Nephron (organoid): ENCODE data around the gene APOL4.

Source experiments
- H3K27ac Mint-ChIP-seq, 3 experiments: 2 replicates each; pipeline ENCODE4 v1.8.0; 2020; ENCODE audit warnings: mixed read lengths in 3 of 3, mild to moderate bottlenecking in 2 of 3, moderate library complexity in 1 of 3
- H3K27me3 Mint-ChIP-seq: 2 replicates; pipeline ENCODE4 v1.8.0; 2021; ENCODE audit warnings: low read depth, mild to moderate bottlenecking, moderate library complexity, mixed read lengths
- H3K36me3 Mint-ChIP-seq: 2 replicates; pipeline ENCODE4 v1.8.0; 2020; ENCODE audit warnings: low read depth, mixed read lengths
- H3K4me1 Mint-ChIP-seq: 2 replicates; pipeline ENCODE4 v1.8.0; 2020; ENCODE audit warnings: mixed read lengths
- H3K4me3 Mint-ChIP-seq, 3 experiments: 2 replicates each; pipeline ENCODE4 v1.8.0; 2020; ENCODE audit warnings: mild to moderate bottlenecking in 3 of 3, mixed read lengths in 3 of 3, moderate library complexity in 2 of 3
- H3K9me3 Mint-ChIP-seq: 2 replicates; pipeline ENCODE4 v1.8.0; 2020; ENCODE audit warnings: mixed read lengths
- TF ChIP-seq, protein P1 (sequence below), 3 experiments: fragments of 200-600 bp; sonication (generic); IDR thresholded peaks; one replicate each; pipeline ENCODE4 v1.5.0; 2021; ENCODE audit warnings: antibody characterized with exemption in 3 of 3; ENCODE audit not compliant: unreplicated experiment in 3 of 3

APOL4 gene

DNA sequence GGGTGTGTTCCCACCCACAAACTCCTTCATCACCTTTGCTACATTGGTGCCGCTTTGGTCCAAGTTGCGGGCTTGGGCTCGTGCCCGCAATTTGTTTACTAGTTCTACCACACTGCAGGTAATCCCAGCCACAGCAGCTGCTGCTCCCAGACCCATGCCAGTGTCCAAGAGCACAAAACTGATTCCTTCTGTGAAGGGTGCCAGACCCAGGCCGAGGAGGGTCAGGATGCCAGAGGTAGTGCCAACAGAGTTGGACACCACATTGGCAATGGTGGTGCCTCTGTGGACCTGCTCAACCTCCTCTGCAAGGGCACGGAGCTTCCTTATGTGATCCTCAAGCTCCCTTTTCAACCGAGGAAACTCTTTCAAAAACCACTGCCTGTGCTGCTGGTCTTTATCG, 26.2 kb upstream of the APOL4 start:
- Mint-ChIP-seq H3K4me3 (no peak overlapping the region), H3K36me3 (peaks cover 37% of the 10 kb centered on the region), H3K27ac (no peak overlapping the region), H3K9me3 (no peaks in the 10 kb centered on the region), H3K4me1 (peaks cover 14% of the 10 kb centered on the region), H3K27me3 (no peaks in the 10 kb centered on the region)
- TF ChIP-seq, protein P1, sequence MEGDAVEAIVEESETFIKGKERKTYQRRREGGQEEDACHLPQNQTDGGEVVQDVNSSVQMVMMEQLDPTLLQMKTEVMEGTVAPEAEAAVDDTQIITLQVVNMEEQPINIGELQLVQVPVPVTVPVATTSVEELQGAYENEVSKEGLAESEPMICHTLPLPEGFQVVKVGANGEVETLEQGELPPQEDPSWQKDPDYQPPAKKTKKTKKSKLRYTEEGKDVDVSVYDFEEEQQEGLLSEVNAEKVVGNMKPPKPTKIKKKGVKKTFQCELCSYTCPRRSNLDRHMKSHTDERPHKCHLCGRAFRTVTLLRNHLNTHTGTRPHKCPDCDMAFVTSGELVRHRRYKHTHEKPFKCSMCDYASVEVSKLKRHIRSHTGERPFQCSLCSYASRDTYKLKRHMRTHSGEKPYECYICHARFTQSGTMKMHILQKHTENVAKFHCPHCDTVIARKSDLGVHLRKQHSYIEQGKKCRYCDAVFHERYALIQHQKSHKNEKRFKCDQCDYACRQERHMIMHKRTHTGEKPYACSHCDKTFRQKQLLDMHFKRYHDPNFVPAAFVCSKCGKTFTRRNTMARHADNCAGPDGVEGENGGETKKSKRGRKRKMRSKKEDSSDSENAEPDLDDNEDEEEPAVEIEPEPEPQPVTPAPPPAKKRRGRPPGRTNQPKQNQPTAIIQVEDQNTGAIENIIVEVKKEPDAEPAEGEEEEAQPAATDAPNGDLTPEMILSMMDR (IDR thresholded peaks at IDR 0.05; ENCODE audit: unreplicated experiment in 3 of 3) = no peak

DNA sequence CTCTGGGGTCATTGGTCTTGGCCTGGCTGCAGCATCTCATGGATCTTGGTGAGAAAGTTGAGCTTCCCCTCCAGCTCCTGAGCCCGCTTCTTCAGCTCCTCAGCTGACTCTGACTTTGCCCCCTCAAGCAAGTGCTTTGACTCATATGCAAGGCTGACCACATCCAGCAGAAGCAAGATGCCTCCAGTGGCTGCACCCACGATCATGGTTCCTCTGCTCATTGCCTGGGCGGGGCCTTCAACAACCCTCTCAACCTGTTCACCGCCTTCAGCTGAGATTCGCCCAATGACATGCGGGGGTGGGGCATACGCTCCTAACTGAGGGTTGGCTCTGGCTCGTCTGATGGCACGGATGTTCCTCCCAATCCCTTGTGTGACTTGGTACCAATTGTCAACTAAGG, 25.8 kb upstream of the APOL4 start:
- no peak overlapping the region for H3K27ac Mint-ChIP-seq

DNA sequence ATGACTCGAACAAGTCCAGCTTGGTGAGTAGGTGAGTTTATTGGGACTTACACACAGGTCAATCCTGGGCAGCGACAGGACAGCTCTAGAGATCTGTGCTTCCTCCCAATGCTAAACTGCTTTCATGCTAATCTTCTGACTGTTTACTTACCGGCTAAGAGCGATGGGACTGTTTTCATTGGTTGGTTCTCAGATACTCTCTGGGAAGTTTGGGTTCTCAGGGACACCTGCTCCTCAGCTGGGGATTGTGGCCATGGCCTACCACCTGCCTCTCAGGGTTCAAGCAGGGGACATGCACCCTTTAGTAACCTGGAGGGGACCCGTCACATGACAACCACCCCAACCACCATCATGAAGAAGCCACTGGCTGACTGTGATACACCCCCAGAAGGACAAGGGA, 24.6 kb upstream of the APOL4 start:
- no peaks in the 10 kb centered on the region for H3K9me3 Mint-ChIP-seq
- no peak overlapping the region for H3K27ac Mint-ChIP-seq
- H3K4me1 Mint-ChIP-seq = peaks cover 28% of the 10 kb centered on the region
- H3K36me3 Mint-ChIP-seq = peaks cover 26% of the 10 kb centered on the region
- H3K27me3 Mint-ChIP-seq = no peaks in the 10 kb centered on the region
- TF ChIP-seq, protein P1 (IDR thresholded peaks at IDR 0.05; ENCODE audit: unreplicated experiment in 3 of 3) = no peak
- no peak overlapping the region for H3K4me3 Mint-ChIP-seq

More for the DNA sequence above, 25.8 kb upstream of the APOL4 start:
- H3K36me3 Mint-ChIP-seq = peaks cover 35% of the 10 kb centered on the region
- H3K4me1 Mint-ChIP-seq = peaks cover 18% of the 10 kb centered on the region
- no peaks in the 10 kb centered on the region for H3K9me3 Mint-ChIP-seq
- H3K27me3 Mint-ChIP-seq = no peaks in the 10 kb centered on the region
- TF ChIP-seq, protein P1 (IDR thresholded peaks at IDR 0.05; ENCODE audit: unreplicated experiment in 3 of 3) = no peak
- no peak overlapping the region for H3K4me3 Mint-ChIP-seq

DNA sequence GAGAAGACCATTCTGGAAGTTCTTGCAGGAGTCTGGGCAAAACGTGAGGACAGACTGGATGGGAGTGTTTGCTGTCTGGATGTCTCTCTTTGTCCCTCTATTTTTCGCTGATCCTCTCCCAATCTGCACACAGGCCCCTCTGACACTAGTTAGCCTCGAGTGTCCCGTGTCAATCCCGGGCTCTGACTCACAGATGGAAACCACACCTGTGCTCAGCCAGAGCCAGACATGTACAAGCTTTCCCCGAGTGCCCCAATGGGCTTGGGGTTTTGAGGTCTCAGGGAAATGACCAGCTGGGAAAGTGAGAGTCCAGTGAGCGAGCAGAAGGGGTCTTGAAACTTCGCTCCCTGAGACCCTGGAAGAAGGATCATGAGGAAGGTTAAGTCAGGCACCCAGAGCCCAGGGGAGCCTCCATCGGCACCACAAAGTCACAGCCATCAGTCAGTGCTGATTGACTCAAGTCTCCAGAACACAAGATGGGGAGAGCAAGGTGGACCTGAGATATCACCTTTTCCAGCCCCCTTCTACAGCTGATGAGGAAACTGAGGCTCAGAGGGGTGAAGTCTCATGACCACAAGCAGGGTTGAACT, 23.8 kb upstream of the APOL4 start:
- H3K4me1 Mint-ChIP-seq = peaks cover 34% of the 10 kb centered on the region
- TF ChIP-seq, protein P1 (IDR thresholded peaks at IDR 0.05; ENCODE audit: unreplicated experiment in 3 of 3) = no peak
- no peak overlapping the region for H3K27ac Mint-ChIP-seq
- peaks cover 20% of the 10 kb centered on the region for H3K36me3 Mint-ChIP-seq
- no peaks in the 10 kb centered on the region for H3K27me3 Mint-ChIP-seq
- no peak overlapping the region for H3K4me3 Mint-ChIP-seq
- H3K9me3 Mint-ChIP-seq = no peaks in the 10 kb centered on the region

DNA sequence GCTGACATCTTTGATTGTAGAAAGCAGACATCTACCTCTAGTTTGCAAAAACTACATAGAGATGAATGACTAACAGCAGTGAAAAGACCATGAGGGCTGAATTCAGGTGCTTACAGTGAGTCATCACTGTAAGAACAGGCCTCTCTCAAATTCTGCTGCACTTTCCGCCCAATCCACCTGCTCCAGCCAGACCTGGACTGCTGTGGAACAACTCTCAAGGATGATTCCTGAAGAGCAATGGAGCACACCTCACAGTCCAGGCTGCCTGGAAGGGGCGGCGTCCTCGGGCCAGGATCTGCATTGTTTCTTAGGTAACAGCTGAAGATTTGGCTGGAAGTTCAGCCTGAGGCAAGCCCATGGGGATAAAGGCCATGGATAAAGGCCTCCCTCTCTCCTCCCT, 22.6 kb upstream of the APOL4 start:
- H3K27ac Mint-ChIP-seq = no peak overlapping the region
- no peak overlapping the region for H3K4me3 Mint-ChIP-seq
- H3K9me3 Mint-ChIP-seq = no peaks in the 10 kb centered on the region
- no peaks in the 10 kb centered on the region for H3K27me3 Mint-ChIP-seq
- peaks cover 36% of the 10 kb centered on the region for H3K4me1 Mint-ChIP-seq
- TF ChIP-seq, protein P1 (IDR thresholded peaks at IDR 0.05; ENCODE audit: unreplicated experiment in 3 of 3) = no peak
- H3K36me3 Mint-ChIP-seq = peaks cover 17% of the 10 kb centered on the region

DNA sequence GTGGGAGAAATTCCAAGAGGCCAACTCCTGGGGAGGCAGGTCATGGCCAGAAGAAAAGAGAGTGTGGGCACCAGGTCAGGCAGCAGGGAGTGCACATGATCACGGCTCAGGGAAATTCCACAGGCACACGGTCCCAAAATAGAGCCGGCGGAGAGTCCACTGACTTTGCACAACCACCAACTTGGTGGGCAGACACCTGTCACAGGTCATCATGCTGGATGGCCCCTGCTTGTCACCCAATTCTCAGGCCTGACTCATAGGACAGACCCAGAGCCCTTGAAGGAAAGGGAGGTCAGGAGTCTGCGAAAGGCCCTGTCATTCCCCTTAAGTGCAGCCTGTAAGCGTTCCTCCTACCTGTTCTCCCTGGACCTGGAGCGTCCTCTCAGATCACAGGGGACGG, 21.9 kb upstream of the APOL4 start:
- TF ChIP-seq, protein P1 (IDR thresholded peaks at IDR 0.05; ENCODE audit: unreplicated experiment in 3 of 3) = no peak
- no peak overlapping the region for H3K4me3 Mint-ChIP-seq
- no peaks in the 10 kb centered on the region for H3K9me3 Mint-ChIP-seq
- H3K36me3 Mint-ChIP-seq = peaks cover 9% of the 10 kb centered on the region
- no peaks in the 10 kb centered on the region for H3K27me3 Mint-ChIP-seq
- no peak overlapping the region for H3K27ac Mint-ChIP-seq
- peaks cover 34% of the 10 kb centered on the region for H3K4me1 Mint-ChIP-seq
